ENCODE data around the gene UGT1A3.
"Not testable (repeated sequence)": the region's sequence is repeated elsewhere in the genome, so short reads cannot be mapped to it uniquely, and the experiment has no call there.

Gene UGT1A3

GRCh38 chr2:233708942-233709341, 19.9 kb upstream of the UGT1A3 start:
- no peak for DNase-seq

DNA sequence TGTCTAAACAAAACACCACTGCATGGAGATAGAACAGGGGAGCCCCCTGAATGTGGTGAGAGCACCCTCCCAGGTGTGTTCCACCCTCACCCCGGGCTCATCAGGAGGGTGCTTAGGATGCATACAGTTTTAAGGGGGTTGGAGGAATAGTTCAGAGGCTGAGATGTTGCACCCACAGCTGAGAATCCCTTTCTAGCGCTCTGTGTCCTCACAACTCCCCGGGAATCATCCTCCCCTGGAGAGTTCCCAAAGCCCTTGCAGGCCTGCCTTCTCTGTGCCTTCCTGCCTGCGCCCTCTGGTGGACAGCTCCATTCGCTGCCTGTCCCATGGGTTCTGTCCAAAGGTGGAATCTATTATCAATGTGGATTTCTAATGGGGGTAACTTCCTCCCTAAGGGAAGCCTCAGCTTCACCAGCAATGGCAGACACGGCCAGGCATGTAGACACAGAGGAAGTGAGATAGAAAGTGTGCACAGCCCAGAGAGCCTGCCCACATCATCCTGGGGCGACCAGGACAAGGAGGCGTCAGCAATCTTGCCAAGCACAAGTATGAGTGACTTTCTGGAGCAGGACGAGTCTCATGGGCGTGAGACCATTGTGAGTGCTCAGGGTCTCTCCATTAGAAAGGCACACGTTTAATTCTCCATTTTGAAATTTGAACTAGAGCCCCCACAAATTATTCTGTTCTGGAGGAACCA, 17.4 kb upstream of the UGT1A3 start:
- DNase-seq = peak; percentile 42 to 61

DNA sequence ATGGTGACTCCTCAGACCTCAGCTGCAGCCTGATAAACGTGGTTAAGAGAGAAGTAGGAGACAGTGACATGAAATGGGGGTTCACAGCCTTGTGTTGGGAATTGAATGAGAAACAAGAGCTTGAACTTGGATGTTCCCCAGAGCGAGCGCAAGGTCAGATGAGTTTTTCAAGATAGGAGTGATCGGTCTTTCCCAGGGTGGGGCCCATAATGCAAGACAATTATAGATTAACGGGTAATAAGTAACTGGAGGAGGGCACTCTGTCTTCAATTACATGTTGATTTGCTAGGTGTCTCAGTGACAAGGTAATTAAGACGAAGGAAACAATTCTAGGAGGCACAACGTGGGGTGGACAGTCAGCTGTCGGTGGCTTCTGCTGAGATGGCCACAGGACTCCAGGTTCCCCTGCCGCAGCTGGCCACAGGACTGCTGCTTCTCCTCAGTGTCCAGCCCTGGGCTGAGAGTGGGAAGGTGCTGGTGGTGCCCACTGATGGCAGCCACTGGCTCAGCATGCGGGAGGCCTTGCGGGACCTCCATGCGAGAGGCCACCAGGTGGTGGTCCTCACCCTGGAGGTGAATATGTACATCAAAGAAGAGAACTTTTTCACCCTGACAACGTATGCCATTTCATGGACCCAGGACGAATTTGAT, 16.1 kb upstream of the UGT1A3 start, which contains the start of gene UGT1A5:
TSS of gene UGT1A5 (plus strand) at position 297 of the 651 bp plus-strand sequence. CDS start at position 382, 85 bp downstream.
- DNase-seq = no peak

GRCh38 chr2:233713262-233713615, 15.6 kb upstream of the UGT1A3 start:
- no peak for DNase-seq

- no peak for DNase-seq
Observed at GRCh38 chr2:233714121-233714520, 14.7 kb upstream of the UGT1A3 start.

- no peak for DNase-seq
Observed at GRCh38 chr2:233718552-233718951, 10.3 kb upstream of the UGT1A3 start, which contains the start of gene UGT1A4. TSS of gene UGT1A4 (plus strand) at chr2:233718736. CDS start at chr2:233718821, 85 bp downstream.

DNA sequence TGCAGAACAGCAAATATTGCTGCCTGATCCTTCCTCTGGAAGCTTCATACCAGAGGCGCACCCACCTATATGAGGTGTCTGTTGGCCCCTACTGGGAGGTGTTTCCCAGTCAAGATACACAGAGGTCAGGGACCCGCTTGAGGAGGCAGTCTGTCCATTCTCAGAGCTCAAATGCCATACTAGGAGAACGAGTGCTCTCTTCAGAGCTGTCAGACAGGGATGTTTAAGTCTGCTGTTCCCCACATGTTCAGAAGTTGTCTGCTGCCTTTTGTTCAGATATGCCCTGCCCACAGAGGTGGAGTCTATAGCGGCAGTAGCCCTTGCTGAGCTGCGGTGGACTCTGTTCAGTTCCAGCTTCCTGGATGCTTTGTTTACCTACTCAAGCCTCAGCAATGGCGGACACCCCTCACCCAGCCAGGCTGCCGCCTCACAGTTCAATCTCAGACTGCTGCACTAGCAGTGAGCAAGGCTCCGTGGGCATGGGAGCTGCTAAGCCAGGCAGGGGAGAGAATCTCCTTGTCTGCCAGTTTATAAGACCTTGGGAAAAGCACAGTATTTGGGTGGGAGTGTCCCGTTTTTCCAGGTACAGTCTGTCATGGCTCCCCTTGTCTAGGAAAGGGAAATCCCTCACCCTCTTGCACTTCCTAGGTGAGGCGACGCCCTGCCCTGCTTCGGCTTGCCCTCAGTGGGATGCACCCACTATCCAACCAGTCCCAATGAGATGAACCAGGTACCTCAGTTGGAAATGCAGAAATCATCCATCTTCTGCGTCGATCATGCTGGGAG, 8.2 kb downstream of the UGT1A3 start:
- DNase-seq = not testable (repeated sequence)

DNA sequence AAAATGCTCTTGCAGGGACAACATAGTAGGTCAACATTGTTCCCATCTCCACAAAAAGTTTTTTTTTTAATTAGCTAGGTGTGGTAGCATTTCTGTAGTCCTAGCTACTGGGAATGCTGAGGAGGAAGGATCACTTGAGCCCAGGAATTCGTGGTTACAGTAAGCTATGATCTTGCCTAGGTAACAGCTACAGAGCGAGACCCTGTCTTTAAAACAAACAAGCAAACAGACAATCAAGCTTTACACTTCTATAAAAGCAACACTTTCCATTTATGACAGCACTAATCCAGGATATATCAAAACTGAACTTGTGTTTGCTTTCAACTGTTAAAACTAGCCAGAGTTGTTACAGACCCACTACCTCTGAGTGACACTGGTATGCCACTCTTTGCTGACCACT, 12.0 kb downstream of the UGT1A3 start:
- no peak for DNase-seq

DNA sequence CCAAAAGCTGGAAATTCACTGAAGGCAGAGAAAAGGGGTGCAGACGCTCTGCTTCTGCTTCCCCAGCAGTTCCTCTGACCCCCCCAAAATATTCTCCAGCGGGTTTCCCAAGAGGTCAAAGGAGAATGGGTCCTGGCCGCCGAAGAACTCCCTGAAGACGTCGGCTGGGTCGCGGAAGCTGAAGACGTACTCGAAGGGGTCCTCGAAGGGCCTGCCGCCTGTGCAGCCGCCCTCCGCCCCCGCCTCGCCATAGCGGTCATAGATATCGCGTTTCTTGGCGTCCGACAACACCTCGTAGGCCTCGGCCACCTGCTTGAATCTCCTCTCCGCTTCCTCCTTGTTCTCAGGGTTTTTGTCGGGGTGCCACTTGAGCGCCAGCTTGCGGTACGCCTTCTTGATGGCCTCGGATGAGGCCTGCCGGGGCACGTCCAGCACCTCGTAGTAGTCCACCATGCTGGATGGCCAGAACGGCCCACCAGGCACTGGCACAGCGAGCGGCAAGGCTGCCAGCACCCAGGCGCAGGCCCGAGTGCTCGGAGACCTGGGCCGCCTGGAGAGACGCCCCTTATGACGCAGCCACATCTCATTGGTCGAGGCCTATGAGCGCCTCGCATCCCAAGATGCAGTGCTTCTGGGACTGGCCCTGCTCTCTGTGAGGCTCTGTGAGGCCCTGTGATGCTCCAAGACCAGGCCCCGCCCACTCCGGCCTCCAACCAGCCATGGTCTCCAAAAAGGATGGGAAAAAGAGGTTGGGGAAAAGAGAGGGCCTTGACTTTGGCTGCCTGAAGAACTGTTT, 14.8 kb downstream of the UGT1A3 start:
- DNase-seq = no peak

DNA sequence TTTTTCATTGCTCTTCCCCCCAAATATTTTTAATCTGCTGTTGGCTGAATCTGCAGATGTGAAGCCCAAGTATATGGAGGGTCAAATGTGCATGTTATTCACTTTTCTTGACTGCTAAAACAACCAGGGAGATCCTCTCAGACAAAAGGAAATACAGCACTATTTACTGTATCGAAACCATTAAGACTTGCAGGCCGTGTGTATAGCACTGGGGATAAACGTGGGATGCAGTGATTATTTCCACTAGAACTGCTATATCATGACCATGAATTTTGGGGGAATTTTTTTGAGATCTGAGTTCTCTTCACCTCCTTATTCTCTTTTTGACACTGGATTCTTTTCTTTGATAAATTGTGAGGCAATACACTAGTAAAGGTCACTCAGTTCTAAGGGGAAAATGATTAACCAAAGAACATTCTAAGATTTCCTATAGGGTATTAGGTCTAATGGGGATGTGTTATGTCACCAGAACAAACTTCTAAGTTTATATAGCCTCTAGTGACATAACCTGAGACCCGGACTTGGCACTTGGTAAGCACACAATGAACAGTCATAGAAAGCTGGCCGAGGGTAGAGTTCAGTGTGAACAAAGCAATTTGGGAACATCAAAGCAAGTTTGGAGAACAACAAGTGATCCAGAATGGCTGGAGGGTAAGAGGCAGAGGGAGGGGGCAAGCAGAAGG, 16.4 kb downstream of the UGT1A3 start:
- DNase-seq = no peak

DNA sequence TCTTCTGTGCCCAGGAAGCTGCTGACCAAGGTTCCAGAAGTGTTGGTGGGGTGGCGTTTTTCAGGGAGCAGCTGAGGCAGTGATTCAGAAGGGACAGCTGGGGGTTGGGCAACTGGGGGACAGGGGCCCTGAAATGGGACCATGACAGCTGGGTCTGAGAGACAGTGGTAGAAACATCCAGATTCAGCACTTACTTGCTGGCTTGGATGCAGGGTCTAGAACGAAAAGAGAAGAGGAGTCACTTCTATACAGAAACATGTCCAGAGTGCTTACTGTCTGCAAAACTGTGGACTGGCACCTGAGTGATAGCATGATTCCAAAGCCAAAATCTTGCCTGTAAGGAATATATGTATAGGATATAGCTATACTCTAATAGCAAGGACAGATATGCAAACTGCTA, 17.0 kb downstream of the UGT1A3 start:
- DNase-seq = not testable (repeated sequence)

GRCh38 chr2:233746475-233747282, 17.8 kb downstream of the UGT1A3 start:
- DNase-seq = no peak

GRCh38 chr2:233747283-233747544, 18.4 kb downstream of the UGT1A3 start:
- no peak for DNase-seq

- not testable (repeated sequence) for DNase-seq
Observed at GRCh38 chr2:233750689-233751088, 21.8 kb downstream of the UGT1A3 start.

GRCh38 chr2:233751212-233752009, 22.6 kb downstream of the UGT1A3 start:
- not testable (repeated sequence) for DNase-seq

- no peak for DNase-seq
Observed at GRCh38 chr2:233754872-233755611, 26.2 kb downstream of the UGT1A3 start.

DNA sequence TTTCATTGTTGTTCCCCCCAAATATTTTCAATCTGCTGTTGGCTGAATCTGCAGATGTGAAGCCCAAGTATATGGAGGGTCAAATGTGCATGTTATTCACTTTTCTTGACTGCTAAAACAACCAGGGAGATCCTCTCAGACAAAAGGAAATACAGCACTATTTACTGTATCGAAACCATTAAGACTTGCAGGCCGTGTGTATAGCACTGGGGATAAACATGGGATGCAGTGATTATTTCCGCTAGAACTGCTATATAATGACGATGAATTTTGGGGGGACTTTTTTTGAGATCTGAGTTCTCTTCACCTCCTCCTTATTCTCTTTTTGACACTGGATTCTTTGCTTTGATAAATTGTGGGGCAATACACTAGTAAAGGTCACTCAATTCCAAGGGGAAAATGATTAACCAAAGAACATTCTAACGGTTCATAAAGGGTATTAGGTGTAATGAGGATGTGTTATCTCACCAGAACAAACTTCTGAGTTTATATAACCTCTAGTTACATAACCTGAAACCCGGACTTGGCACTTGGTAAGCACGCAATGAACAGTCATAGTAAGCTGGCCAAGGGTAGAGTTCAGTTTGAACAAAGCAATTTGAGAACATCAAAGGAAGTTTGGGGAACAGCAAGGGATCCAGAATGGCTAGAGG, 27.7 kb downstream of the UGT1A3 start:
- no peak for DNase-seq

DNA sequence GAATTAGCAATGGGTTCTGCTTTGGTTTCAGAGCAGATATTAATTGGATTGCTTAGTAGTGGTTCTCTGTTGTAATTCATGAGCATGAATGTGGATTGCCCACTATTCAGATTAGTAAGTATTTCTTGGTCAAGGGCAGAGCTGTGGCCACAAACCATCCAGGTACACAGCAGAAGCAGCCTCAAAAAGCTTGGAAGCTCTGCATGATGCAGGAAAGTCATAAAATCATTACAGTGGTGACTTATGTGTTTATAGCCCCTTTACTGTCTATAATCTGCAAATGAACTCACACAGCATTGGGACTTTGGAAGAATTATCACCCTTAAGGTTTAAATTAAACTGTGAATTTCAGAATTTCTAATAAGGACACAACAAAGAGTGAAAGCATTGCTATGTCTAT, 29.3 kb downstream of the UGT1A3 start:
- no peak for DNase-seq

- DNase-seq = no peak
Observed at GRCh38 chr2:233758849-233759248, 30.0 kb downstream of the UGT1A3 start.
